CD4-positive, alpha-beta T cell treated with Interleukin-4 for 4 hours (primary cell): ENCODE data around the gene TMEM151B.

ENCODE experiments used
- DNase-seq: peaks from one replicate; pipeline ENCODE4 v3.0.0-alpha.2; 2020

The TMEM151B gene

DNA sequence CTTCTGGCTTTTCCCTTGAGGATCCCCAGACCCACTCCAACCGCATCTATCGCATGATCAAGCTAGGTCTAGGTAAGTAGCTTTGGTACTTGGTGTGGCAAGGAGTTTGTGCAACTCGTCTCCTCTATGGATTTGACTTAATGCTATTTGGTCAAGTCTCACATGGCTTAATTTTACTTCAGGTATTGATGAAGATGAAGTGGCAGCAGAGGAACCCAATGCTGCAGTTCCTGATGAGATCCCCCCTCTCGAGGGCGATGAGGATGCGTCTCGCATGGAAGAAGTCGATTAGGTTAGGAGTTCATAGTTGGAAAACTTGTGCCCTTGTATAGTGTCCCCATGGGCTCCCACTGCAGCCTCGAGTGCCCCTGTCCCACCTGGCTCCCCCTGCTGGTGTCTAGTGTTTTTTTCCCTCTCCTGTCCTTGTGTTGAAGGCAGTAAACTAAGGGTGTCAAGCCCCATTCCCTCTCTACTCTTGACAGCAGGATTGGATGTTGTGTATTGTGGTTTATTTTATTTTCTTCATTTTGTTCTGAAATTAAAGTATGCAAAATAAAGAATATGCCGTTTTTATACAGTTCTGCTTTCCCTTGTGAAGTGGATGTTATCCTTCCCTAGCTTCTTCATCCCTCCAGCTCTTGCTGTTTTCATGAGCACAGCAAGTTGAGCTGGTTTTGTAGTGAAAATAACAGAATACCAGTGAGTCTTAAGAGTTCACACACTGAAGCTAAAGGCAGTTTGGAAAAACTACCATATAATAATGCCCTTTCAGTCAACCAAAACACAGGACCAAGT, 16.7 kb upstream of the TMEM151B start:
- peak; percentile 60 for DNase-seq

DNA sequence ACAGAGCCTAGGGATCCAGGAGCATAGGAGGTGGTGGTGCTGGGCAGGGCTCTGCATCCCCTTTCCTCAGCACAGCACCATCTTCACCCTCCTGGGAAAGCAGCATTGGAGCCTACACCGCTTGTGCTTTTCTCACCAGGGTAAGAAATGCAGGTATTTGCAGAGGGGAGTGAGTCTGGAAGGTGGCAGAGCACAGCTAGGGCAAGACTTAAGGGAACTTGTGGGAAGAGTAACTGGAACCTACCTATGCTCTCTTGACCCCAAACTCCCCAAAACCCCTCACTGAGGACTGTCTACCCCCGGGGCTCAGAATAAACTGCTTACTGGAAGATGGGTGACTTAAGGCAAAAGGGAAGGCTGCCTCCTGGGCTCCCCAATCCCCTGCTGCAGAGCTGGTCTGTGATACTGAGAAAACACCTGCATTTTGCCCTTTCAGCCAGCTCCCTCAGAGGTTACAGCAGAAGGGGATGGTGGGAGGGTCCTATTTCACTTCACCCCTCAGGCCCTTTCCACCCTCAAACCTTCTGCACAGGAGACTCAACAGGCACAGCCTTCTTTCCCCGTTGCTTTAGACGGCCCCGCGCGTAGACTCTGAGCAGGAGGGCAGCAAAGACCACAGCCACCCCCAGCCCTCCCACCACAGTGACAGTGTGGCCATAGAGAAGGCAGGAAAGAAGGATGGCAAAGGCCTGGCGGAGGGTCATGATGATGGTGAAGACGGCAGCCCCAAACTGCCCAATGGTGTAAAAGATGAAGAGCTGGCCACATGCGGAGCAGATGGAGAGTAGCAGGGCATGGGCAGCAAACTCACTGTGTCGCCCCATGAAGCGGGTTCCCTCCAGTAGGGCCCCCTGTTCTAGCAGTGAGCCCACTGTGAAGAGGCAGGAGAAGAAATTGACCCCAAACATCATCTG, 15.8 kb upstream of the TMEM151B start:
- DNase-seq, result no peak

DNA sequence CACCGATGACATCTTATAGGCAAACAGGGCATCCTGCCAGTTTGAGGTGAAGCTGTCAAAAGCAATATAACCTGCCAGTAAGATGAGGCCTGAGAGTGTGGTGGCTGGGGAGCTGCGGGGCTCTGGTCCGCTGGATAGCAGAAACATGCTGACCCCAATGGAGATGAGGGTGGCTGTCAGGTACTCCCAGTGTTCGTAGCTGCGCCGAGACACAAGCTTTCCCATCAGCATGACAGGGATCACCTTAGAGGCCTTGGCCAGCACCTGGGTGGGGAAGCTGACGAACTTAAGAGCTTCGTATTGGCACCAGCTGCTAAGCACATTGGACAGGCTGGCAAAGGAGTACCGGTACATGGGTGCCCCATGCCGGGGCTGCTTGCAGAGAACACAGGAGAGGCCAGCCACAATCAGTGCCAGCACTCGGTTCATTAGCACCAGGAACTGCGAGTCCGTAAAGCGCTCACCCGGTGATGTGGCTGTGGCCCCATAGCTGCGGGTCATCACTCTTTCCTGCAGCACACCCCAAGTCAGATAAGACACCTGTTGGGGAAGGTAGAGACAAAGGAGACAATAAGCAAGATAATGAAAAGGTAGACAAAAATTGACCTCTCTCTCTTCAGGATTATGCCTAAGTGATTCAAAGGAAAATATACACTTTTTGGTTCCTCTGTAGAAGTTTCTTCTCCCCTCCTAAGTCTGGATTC, 15.0 kb upstream of the TMEM151B start:
- no peak for DNase-seq

GRCh38 chr6:44255871-44256774, 14.1 kb upstream of the TMEM151B start:
- no peak for DNase-seq

DNA sequence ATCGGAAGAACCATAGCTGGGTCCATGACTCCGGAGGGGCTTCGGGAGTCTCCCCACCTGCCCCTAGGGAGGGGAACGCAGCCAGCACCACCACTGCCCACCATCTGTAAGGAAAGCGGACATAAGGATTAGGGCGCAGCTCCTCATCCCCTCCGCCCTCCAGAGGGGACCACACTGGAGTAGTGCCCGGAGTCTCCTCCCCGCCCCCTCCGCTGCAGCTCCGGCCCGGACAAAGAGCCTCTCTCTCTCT, 13.6 kb upstream of the TMEM151B start:
- DNase-seq, result no peak

GRCh38 chr6:44257025-44257752, 13.1 kb upstream of the TMEM151B start, which contains the start of gene SLC35B2:
Gene SLC35B2, minus strand, starts transcription at chr6:44257528. Its CDS starts 118 bp downstream, at chr6:44257410.
- DNase-seq, result peak; percentile 57

- DNase-seq, result no peak
Observed at GRCh38 chr6:44257753-44258324, 12.4 kb upstream of the TMEM151B start.

- DNase-seq, result no peak
Observed at GRCh38 chr6:44258325-44258863, 11.9 kb upstream of the TMEM151B start.

DNA sequence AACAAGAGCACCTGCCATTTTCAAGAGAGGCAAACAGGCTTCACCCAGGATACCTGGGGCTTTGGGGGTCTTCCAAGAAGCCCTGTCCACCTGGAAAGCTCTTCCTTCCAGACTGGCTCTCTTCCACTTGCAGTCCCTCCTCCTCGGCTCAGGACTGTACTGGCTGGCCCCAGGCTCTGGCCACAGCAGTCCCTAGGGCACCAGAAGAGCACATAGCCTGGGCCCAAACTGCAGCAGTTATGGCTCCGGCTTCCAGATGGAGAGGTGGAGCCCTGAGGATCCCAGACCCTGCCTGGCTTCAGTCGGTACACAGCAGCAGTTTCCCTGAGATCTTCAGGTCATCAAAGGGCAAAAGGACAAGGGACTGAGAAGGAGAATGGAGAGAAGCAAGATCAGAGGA, 11.3 kb upstream of the TMEM151B start:
- no peak for DNase-seq

DNA sequence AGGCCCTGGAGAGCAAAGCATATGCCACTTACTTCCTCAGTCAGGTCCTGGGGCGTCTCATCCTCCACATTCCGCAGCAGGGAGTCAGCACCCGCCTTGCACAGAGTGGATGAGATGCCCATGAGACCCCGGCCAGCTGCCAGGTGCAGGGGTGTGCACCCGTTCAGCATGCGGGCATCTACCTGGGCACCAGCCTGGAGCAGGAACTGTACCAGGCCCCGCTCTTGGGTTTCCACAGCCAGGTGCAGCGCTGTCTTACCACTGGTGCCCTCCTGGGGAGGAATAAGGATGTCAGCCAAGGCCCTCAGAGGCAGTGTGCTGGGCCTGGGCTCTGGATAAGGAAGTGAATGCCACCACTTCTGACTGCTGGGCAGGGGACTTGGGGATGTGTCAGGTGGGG, 10.2 kb upstream of the TMEM151B start:
- DNase-seq, result no peak

DNA sequence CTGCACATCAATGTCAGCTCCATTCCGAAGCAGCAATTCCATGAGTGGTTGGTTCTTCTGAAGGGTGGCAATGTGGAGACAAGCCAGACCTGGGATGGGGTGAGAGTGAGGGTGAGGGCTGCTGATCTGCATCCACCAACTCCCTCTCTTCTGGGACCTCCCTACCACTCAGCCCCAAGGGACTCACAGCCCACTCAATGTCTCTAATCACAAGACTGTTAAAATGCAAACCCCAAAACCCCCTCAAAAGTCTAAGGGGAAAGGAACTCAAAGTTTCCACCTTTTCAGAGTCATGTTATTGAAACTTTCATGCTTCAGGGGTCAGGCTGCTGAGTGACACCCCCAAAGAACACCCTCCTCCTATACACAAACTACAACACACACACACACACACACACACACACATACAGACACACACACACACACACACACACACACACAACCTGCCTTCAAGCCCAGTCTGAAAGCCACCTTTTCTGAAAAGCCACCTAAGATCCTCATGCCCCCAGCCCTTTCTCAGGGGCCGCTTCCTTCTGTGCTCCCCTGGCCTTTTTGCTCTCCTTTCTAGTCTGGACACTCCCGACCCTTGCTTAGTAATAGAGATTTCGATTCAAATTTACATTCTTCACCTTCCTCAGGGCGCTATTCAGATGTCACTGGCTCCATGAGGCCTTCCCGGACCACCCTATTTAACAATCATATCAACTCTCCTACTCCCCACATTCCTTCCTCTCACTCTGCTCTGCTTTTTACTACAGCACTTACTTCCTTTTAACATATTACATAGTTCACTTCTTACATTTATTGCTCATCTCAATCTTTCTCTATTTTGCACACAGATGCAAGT, 9.6 kb upstream of the TMEM151B start:
- DNase-seq, result no peak

DNA sequence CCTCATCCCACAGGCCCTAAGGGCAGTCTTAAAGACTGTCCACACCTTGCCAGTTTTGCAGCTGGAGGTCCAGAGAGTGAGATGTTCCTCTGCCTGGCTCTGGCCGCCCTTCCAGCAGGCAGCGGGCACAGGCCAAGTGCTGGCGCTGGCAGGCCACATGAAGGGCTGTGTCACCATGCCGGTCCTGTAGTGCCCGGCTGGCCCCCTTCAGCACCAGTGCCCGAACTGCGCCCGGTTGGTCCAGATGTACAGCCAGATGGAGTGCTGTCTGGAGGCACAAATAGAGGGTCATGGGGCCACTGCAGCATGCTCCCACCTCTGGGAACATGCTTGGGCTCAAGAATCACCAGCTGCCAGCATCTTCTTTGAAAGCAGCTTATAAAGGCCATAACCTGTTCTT, 8.7 kb upstream of the TMEM151B start:
- no peak for DNase-seq

GRCh38 chr6:44262467-44263353, 7.5 kb upstream of the TMEM151B start:
- no peak for DNase-seq

DNA sequence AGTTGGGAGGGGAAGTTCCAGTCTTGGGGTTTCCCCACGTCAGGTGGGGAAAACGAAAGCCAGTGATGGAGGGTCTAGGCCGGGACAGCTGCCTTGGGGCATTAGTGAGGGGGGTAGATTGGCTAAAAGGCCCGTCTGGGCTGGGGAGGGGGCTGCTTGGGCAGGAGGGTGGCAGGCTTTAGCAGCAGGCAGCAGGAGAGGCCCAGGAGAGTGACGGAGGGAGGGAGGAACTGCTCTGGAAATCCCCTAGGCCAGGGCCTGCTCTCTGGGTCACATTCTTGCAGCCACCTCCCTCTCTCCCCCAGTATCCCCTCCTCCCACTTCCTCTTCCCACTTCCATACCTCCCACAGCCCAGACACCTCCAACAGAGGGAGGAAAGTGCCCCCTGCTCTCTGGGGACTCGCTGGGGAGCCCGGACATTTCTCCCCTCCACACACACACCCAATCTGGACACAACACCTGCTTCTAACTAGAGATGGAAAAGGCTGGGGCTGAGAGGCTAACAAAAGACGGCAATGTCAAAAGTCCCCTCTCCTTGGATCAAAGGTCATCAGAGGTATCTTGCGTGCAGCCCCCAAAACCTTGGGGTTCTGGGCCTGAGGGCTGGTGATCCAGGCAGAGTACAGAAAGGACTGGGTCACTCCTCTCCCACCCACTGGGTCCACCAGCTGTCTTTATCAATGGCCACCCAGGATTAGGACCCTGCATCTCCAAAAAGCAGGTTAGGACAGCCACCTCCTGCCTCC, 6.7 kb upstream of the TMEM151B start:
- DNase-seq, result peak; percentile 56

DNA sequence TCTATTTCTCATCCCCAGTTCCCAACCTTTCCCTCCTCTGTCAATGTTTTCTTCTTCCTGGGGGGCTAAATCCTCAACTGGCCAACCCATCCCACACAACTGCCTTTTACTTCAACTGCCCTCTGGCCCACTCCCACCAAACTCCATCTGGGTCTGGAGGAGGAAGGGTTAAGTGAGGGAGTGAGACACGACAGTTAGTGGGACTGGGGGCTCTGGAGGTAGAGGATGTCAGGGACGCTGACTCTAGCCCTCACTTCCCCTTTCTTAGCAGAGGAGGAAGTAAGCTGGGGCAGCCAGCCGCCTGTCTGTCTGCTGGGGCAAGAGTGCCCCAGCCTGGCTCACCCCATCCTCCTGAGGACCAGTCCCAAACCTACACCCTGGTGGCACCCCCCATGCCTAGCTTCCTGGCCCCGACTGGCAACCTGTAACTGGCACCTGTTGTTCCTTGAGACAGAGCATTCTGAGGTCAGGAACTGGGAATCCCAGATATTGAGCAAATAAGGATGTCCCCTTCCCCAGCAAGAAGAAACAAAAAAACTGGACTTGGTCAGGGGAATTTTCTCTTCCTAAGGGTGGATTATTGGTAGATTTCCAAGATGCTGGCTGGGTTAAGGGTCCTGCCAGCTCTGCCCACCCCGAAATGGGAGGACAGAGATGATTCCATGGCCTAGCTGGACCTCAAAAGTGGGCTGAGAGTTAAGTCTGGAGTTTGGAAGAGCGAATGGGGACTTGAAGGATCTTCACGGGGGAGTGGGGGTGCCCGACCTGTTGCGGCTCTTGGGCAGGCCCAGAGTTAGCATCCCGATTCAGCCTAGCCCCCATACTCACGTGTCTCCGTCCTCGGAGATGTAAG, 5.9 kb upstream of the TMEM151B start:
- DNase-seq, result peak; percentile 37

- peak; percentile 94 for DNase-seq
Observed at GRCh38 chr6:44265007-44265721, 5.1 kb upstream of the TMEM151B start, which contains the start of gene NFKBIE. Gene NFKBIE, minus strand, starts transcription at chr6:44265551. Its CDS starts 205 bp downstream, at chr6:44265346.
